Activated T-cell treated with anti-CD3 and anti-CD28 coated beads, Interleukin-2, amount 50 U/mL, for 72 hours (primary cell): Measurements from ENCODE around the gene CUTC. TPM values are rescaled to one million over a fixed set of nuclear protein-coding genes. Genes with fewer than 3 reads are reported as not detected.

Experiments used
- ATAC-seq, 2 donors: fragments of 150-1000 bp; cut with Tn5 transposase; replicated peaks in 1 of 2; 2 replicates each; pipeline ENCODE4 v1.10.0; 2021; ENCODE audit warnings: moderate library complexity in 2 of 2, mild to moderate bottlenecking in 1 of 2
- DNase-seq, 2 donors: peaks; one replicate each; pipeline ENCODE4 v3.0.0; 2021 to 2022; ENCODE audit warnings: mixed read lengths in 1 of 2
- H3K27ac Mint-ChIP-seq: one replicate; pipeline ENCODE4 v1.8.0; 2022; ENCODE audit warnings: mild to moderate bottlenecking, moderate library complexity, mixed read lengths
- H3K27me3 Mint-ChIP-seq: one replicate; pipeline ENCODE4 v1.8.0; 2022; ENCODE audit warnings: low read depth, mixed read lengths
- H3K36me3 Mint-ChIP-seq, 2 donors: one replicate each; pipeline ENCODE4 v1.8.0; 2022; ENCODE audit warnings: mixed read lengths in 2 of 2, mild to moderate bottlenecking in 1 of 2; ENCODE audit not compliant: insufficient read depth in 2 of 2
- H3K4me1 Mint-ChIP-seq: one replicate; pipeline ENCODE4 v1.8.0; 2022; ENCODE audit warnings: low read depth, mixed read lengths
- H3K4me3 Mint-ChIP-seq, 2 donors: one replicate each; pipeline ENCODE4 v1.8.0; 2022; ENCODE audit warnings: mild to moderate bottlenecking in 2 of 2, mixed read lengths in 2 of 2, moderate library complexity in 2 of 2
- H3K9me3 Mint-ChIP-seq, 2 donors: one replicate each; pipeline ENCODE4 v1.8.0; 2022; ENCODE audit warnings: mixed read lengths in 2 of 2
- total RNA-seq, 2 donors: library from RNA; stranded (reverse); gene quantifications; one replicate each; pipeline ENCODE4 v1.2.3, GENCODE V29; 2022

The CUTC gene
- total RNA-seq, 2 donors from 2014 or later = 23.8 to 29.4 TPM

GRCh38 chr10:99779335-99779734 is 47.3 kb downstream of the CUTC start:
- Mint-ChIP-seq H3K4me3 (no peak overlapping the region), H3K9me3 (no peaks in the 10 kb centered on the region), H3K27me3 (no peaks in the 10 kb centered on the region), H3K27ac (no peak overlapping the region), H3K36me3 (no peaks in the 10 kb centered on the region), H3K4me1 (peaks cover 9% of the 10 kb centered on the region)
- DNase-seq = no peak
- peak in 1 of 2 donors; percentile 38 for ATAC-seq

- no peaks in the 10 kb centered on the region for H3K9me3 Mint-ChIP-seq
- H3K27me3 Mint-ChIP-seq = no peaks in the 10 kb centered on the region
- ATAC-seq (no peak), DNase-seq (no peak)
- H3K27ac Mint-ChIP-seq = no peak overlapping the region
- H3K4me1 Mint-ChIP-seq = peaks cover 4% of the 10 kb centered on the region
- no peak overlapping the region for H3K4me3 Mint-ChIP-seq
- no peaks in the 10 kb centered on the region for H3K36me3 Mint-ChIP-seq
These were observed 49.8 kb downstream of the CUTC start for GRCh38 chr10:99781734-99782429.

DNA sequence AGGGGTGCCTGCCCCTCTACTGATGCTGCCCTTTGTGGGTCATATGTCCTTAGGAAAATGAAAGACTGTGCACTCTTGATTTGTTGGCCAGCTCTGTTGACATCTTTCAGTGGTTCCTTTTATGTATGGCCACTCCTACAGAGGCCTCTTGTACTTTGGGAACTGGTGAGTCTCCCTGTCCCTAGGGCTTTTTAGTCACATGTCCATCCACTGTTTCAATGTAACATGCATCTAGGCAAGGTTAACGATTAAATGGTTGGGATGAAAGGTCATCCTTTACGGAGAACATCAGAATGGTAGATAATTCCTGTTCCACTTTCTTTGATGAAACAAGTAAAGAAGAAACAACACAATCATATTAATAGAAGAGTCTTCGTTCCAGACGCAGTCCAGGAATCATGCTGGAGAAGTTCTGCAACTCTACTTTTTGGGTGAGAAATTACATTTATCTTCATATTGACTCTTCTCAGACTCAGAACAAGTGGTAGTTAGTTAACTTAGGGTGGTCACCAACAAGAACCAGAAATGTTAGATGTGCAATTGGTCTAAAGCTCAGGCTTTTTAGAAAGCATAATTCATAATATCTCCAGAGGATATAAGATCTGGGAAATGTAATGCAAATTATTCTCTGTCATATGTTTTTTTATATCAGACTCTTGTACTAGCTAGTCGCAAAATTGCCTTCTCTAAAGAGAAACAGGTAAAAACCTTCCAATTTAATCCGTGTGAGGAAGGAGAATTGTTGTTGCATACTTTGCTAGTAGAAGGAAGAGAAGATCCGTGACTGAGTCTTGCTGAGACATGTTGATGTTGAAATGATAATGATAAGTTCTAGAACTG is 50.6 kb downstream of the CUTC start, which contains the start of gene ABCC2:
ABCC2 (plus strand) TSS at position 194 of the 840 bp plus-strand sequence; CDS start at position 399, 205 bp downstream.
- Mint-ChIP-seq H3K4me1 (peaks cover 4% of the 10 kb centered on the region), H3K9me3 (no peaks in the 10 kb centered on the region), H3K36me3 (no peaks in the 10 kb centered on the region), H3K4me3 (no peak within 1 kb of the TSS), H3K27ac (no peak within 1 kb of the TSS), H3K27me3 (no peaks in the 10 kb centered on the region)
- ATAC-seq (no peak), DNase-seq (no peak)

DNA sequence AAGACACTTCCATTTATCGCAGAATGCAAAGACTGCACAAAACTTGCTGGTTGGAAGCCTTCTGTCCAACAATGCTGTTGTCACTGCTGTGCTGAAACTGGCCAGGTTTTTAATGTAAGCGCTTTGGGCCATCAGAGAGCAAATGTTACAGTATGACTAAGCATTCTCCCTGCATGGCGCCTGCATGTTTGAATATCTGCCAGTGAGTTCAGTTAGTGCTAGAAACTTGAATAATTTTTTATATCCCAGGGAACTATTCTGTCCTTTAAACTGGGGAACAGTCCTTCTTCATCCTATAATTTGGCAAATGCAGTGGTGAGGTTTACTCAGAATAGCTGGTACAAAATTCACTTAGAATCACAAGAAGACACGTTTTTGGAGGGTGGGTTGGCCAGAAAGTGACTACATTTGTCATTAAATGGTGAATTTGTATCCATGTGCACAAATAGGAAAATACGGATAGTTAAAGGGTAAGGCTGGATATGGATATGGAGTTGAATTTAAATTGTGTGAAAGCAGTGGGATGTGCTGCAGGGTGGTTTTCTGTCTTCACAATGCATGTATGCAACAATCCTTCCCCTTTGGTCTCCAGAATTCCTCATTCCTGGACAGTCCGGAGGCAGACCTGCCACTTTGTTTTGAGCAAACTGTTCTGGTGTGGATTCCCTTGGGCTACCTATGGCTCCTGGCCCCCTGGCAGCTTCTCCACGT is 52.1 kb downstream of the CUTC start:
- H3K4me1 Mint-ChIP-seq = peaks cover 4% of the 10 kb centered on the region
- no peak for DNase-seq
- H3K9me3 Mint-ChIP-seq = no peaks in the 10 kb centered on the region
- H3K4me3 Mint-ChIP-seq = no peak overlapping the region
- H3K27ac Mint-ChIP-seq = no peak overlapping the region
- no peaks in the 10 kb centered on the region for H3K27me3 Mint-ChIP-seq
- no peak for ATAC-seq
- no peaks in the 10 kb centered on the region for H3K36me3 Mint-ChIP-seq

GRCh38 chr10:99784727-99785441 is 52.9 kb downstream of the CUTC start:
- H3K4me1 Mint-ChIP-seq = no peaks in the 10 kb centered on the region
- no peaks in the 10 kb centered on the region for H3K9me3 Mint-ChIP-seq
- no peak overlapping the region for H3K4me3 Mint-ChIP-seq
- no peaks in the 10 kb centered on the region for H3K36me3 Mint-ChIP-seq
- no peaks in the 10 kb centered on the region for H3K27me3 Mint-ChIP-seq
- ATAC-seq (no peak), DNase-seq (no peak)
- no peak overlapping the region for H3K27ac Mint-ChIP-seq

GRCh38 chr10:99785646-99786045 is 53.6 kb downstream of the CUTC start:
- Mint-ChIP-seq H3K4me3 (no peak overlapping the region), H3K9me3 (no peaks in the 10 kb centered on the region), H3K36me3 (no peaks in the 10 kb centered on the region), H3K27ac (no peak overlapping the region), H3K4me1 (no peaks in the 10 kb centered on the region), H3K27me3 (no peaks in the 10 kb centered on the region)
- ATAC-seq (no peak), DNase-seq (no peak)

DNA sequence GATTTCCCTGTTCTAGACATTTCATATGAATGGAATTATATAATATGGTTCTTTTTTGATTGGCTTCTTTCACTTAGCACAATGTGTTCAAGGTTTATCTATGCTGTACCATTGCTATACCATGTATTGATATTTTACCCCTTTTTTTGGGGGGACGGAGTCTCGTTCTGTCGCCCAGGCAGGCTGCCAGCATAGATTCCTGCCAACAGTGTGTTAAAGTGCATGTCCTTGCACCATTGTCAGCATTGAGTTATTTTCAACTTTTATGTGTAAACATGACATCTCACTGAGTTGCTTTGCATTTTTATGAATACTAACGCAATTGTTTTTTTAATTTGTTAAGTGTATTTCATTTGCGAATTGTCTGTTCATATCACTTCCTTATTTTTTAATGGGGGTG is 55.3 kb downstream of the CUTC start:
- H3K4me1 Mint-ChIP-seq = no peaks in the 10 kb centered on the region
- no peaks in the 10 kb centered on the region for H3K9me3 Mint-ChIP-seq
- no peak for DNase-seq
- no peaks in the 10 kb centered on the region for H3K27me3 Mint-ChIP-seq
- ATAC-seq = no peak
- H3K36me3 Mint-ChIP-seq = no peaks in the 10 kb centered on the region
- H3K27ac Mint-ChIP-seq = no peak overlapping the region
- no peak overlapping the region for H3K4me3 Mint-ChIP-seq

DNA sequence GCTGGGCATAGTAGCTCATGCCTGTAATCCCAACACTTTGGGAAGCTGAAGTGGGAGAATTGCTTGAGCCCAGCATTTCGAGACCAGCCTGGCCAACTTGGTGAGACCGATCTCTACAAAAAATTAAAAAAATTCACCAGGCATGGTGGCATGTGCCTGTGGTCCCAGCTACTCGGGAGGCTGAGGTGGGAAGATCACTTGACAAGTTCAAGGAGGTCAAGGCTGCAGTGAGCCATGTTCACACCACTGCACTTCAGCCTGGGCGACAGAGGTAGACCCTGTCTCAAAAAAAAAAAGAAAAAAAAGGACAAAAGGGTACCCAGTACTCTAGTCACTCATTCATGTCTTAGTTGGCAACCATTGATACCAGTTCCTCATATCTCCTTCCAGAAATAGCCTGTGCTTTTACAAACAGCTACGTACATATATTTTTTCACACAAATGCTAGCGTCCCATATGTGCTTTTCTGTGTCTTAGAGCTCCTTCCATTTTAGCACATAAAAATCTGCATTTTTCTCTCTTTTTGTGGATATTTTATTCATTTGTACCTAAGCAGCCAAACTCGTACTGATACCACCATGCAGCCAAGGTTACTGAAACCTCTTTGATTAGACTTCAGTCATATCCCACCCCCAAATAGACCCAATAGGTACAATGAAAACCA is 55.9 kb downstream of the CUTC start:
- Mint-ChIP-seq H3K9me3 (no peaks in the 10 kb centered on the region), H3K36me3 (no peaks in the 10 kb centered on the region), H3K27me3 (no peaks in the 10 kb centered on the region), H3K4me3 (no peak overlapping the region), H3K4me1 (no peaks in the 10 kb centered on the region), H3K27ac (no peak overlapping the region)
- DNase-seq (no peak), ATAC-seq (no peak)

DNA sequence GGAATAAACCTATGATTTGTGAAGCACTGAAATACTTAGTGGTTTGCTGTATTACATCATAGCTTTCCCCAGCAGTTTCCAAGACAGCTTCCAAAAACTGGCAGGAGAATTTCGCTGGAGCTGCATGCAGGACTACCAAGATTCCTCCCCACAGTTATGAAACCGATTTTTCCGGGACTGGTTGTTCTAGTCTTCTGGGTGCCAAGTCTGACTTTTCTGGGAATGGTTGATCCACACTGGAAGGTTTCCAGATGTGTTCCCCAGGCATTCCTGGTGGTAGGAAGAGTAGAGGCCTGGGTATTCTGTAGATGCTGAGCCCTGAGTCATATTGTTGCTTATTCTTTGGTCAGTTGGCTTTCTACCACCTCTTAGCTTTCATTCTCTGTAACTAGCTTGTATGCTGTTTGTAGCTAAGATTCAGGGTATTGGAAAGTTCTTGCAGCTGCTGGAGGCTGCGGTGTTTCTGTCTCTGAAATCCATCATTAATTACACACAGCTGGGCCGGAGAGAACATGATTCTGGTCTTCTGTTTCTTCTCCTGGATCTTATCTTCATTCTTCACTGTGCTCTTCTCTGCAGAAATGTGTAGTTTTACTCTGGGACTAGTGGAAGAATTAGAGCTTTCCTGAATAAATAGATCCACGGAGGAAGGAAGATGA is 56.7 kb downstream of the CUTC start:
- no peak for DNase-seq
- no peak overlapping the region for H3K27ac Mint-ChIP-seq
- no peaks in the 10 kb centered on the region for H3K36me3 Mint-ChIP-seq
- ATAC-seq = no peak
- no peaks in the 10 kb centered on the region for H3K27me3 Mint-ChIP-seq
- no peaks in the 10 kb centered on the region for H3K4me1 Mint-ChIP-seq
- H3K9me3 Mint-ChIP-seq = no peaks in the 10 kb centered on the region
- no peak overlapping the region for H3K4me3 Mint-ChIP-seq

GRCh38 chr10:99791831-99792230 is 59.8 kb downstream of the CUTC start:
- no peak for DNase-seq
- Mint-ChIP-seq H3K4me3 (no peak overlapping the region), H3K27me3 (no peaks in the 10 kb centered on the region), H3K9me3 (no peaks in the 10 kb centered on the region), H3K36me3 (no peaks in the 10 kb centered on the region), H3K27ac (no peak overlapping the region), H3K4me1 (no peaks in the 10 kb centered on the region)
- no peak for ATAC-seq

- ATAC-seq (no peak), DNase-seq (no peak)
- H3K36me3 Mint-ChIP-seq = no peaks in the 10 kb centered on the region
These were observed 61.8 kb downstream of the CUTC start for GRCh38 chr10:99793819-99794218.

DNA sequence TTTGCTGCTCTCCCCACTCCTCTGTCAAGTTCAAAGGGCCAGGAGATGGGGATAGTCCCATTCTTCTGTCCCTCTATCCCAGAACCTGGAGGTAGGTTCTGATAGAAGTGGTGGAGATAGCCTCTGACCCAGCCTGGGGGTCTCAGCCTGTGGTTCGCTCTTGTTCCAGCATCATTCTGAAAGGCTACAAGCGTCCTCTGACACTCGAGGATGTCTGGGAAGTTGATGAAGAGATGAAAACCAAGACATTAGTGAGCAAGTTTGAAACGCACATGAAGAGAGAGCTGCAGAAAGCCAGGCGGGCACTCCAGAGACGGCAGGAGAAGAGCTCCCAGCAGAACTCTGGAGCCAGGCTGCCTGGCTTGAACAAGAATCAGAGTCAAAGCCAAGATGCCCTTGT is 64.9 kb downstream of the CUTC start:
- H3K36me3 Mint-ChIP-seq = no peaks in the 10 kb centered on the region
- H3K27ac Mint-ChIP-seq = no peak overlapping the region
- H3K4me1 Mint-ChIP-seq = no peaks in the 10 kb centered on the region
- no peaks in the 10 kb centered on the region for H3K27me3 Mint-ChIP-seq
- ATAC-seq (no peak), DNase-seq (no peak)
- no peaks in the 10 kb centered on the region for H3K9me3 Mint-ChIP-seq
- no peak overlapping the region for H3K4me3 Mint-ChIP-seq

More at GRCh38 chr10:99793819-99794218, 61.8 kb downstream of the CUTC start:
- Mint-ChIP-seq H3K27ac (no peak overlapping the region), H3K9me3 (no peaks in the 10 kb centered on the region), H3K27me3 (no peaks in the 10 kb centered on the region), H3K4me3 (no peak overlapping the region), H3K4me1 (no peaks in the 10 kb centered on the region)
